DMS153 treated with DMSO at 0.1 percent for 48 hours (cell line): Measurements from ENCODE around the gene ZDHHC12.
A peak's percentile ranks its signal among the peaks of the same experiment; 100 is the strongest.

Source experiments
- DNase-seq: peaks from one replicate; lab custom pipeline; 2025; ENCODE audit not compliant: unreplicated experiment; lab: John Stamatoyannopoulos, UW

The ZDHHC12 gene

GRCh38 chr9:128688501-128689292 is 35.2 kb downstream of the ZDHHC12 start, which contains the start of gene SET:
Gene SET (plus strand): TSS chr9:128689222. CDS start chr9:128689583, 361 bp downstream.
- DNase-seq = peak; percentile 92

- no peak for DNase-seq
These were observed 36.5 kb downstream of the ZDHHC12 start for GRCh38 chr9:128687453-128687852.

- no peak for DNase-seq
These were observed 38.1 kb downstream of the ZDHHC12 start for GRCh38 chr9:128685636-128686489.

- peak; percentile 75 for DNase-seq
These were observed 39.4 kb downstream of the ZDHHC12 start for GRCh38 chr9:128684325-128685199.

- no peak for DNase-seq
These were observed 39.9 kb downstream of the ZDHHC12 start for GRCh38 chr9:128684065-128684324.

GRCh38 chr9:128683340-128684064 is 40.4 kb downstream of the ZDHHC12 start:
- DNase-seq = no peak

- DNase-seq = no peak
These were observed 46.1 kb downstream of the ZDHHC12 start for GRCh38 chr9:128677794-128678193.

- DNase-seq = no peak
These were observed 48.5 kb downstream of the ZDHHC12 start for GRCh38 chr9:128675382-128675781.
